Hematopoietic multipotent progenitor cell (in vitro differentiated cells): ENCODE results near the gene TMC2. TPM values are rescaled to one million over a fixed set of nuclear protein-coding genes. Genes with fewer than 3 reads are reported as not detected.

ENCODE experiments used
- DNase-seq, 3 donors: peaks; one replicate each; pipeline ENCODE4 v3.0.0-alpha.2; 2011 to 2015; ENCODE audit warnings: low read depth in 2 of 3, low spot score in 2 of 3
- total RNA-seq: library from RNA; depleted of rRNA; stranded (reverse); fragments of >200 nt; gene quantifications from one replicate; pipeline ENCODE4 v1.2.3, GENCODE V29; 2012

The TMC2 gene
- total RNA-seq, 1 donor: not detected

GRCh38 chr20:2576317-2576727, 39.9 kb downstream of the TMC2 start:
- DNase-seq: no peak

GRCh38 chr20:2578475-2579192, 42.3 kb downstream of the TMC2 start:
- DNase-seq: peak in 1 of 3 donors; percentile 52

GRCh38 chr20:2585811-2586210, 49.4 kb downstream of the TMC2 start:
- DNase-seq: no peak

GRCh38 chr20:2593756-2594155, 57.4 kb downstream of the TMC2 start:
- no peak for DNase-seq

GRCh38 chr20:2595076-2595475, 58.7 kb downstream of the TMC2 start:
- no peak for DNase-seq

GRCh38 chr20:2596673-2597279, 60.4 kb downstream of the TMC2 start:
- no peak for DNase-seq

- no peak for DNase-seq
Observed at GRCh38 chr20:2599288-2600006, 63.1 kb downstream of the TMC2 start.

- no peak for DNase-seq
Observed at GRCh38 chr20:2602046-2602735, 65.8 kb downstream of the TMC2 start.

GRCh38 chr20:2602746-2603145, 66.4 kb downstream of the TMC2 start:
- no peak for DNase-seq

- DNase-seq: no peak
Observed at GRCh38 chr20:2603816-2604505, 67.6 kb downstream of the TMC2 start.

- no peak for DNase-seq
Observed at GRCh38 chr20:2604506-2604835, 68.1 kb downstream of the TMC2 start.

- DNase-seq: no peak
Observed at GRCh38 chr20:2606507-2607006, 70.2 kb downstream of the TMC2 start.

GRCh38 chr20:2610326-2610725, 74.0 kb downstream of the TMC2 start:
- DNase-seq: no peak

GRCh38 chr20:2610941-2611720, 74.8 kb downstream of the TMC2 start:
- no peak for DNase-seq

- no peak for DNase-seq
Observed at GRCh38 chr20:2612073-2612472, 75.7 kb downstream of the TMC2 start.

GRCh38 chr20:2616634-2617033, 80.3 kb downstream of the TMC2 start:
- no peak for DNase-seq

GRCh38 chr20:2617099-2617714, 80.8 kb downstream of the TMC2 start:
- DNase-seq: no peak

- DNase-seq: no peak
Observed at GRCh38 chr20:2618815-2619214, 82.4 kb downstream of the TMC2 start.

- DNase-seq: no peak
Observed at GRCh38 chr20:2619337-2619736, 83.0 kb downstream of the TMC2 start.
